Lower lobe of right lung (tissue), 2 donors: Measurements from ENCODE around the gene PTBP2. TPM values are rescaled to one million over a fixed set of nuclear protein-coding genes. Genes with fewer than 3 reads are reported as not detected.

Source experiments
- ATAC-seq, 2 donors: fragments of 200-7000 bp; cut with Tn5 transposase; one replicate each; pipeline ENCODE4 v1.9.1; 2020 to 2022; ENCODE audit warnings: mild to moderate bottlenecking in 2 of 2, moderate library complexity in 2 of 2
- DNase-seq: peaks from one replicate; pipeline ENCODE4 v3.0.0-alpha.2; 2020
- H3K27ac ChIP-seq: fragments of 200-600 bp; one replicate; pipeline ENCODE4 v1.8.0; 2022
- H3K27me3 ChIP-seq: fragments of 200-600 bp; one replicate; pipeline ENCODE4 v1.8.0; 2022; ENCODE audit warnings: low read depth
- H3K36me3 ChIP-seq: fragments of 200-600 bp; one replicate; pipeline ENCODE4 v1.8.0; 2022; ENCODE audit warnings: mild to moderate bottlenecking
- H3K4me1 ChIP-seq: fragments of 200-600 bp; one replicate; pipeline ENCODE4 v1.8.0; 2022
- H3K4me3 ChIP-seq: fragments of 200-600 bp; one replicate; pipeline ENCODE4 v1.8.0; 2022; ENCODE audit warnings: mild to moderate bottlenecking
- H3K9me3 ChIP-seq: fragments of 200-600 bp; one replicate; pipeline ENCODE4 v1.8.0; 2022
- CTCF ChIP-seq: fragments of 200-600 bp; IDR thresholded peaks from one replicate; pipeline ENCODE4 v1.8.0; 2022; ENCODE audit warnings: antibody characterized with exemption, mild to moderate bottlenecking
- intact Hi-C: fragments of 100-400 bp; cut with DNase I; formaldehyde crosslinking; loops from one replicate; pipeline ENCODE4 v1.11.0; 2022
- total RNA-seq: library from RNA; stranded (reverse); fragmentation: NEBNext Ultra II Directional; extraction: Animal tissue kit (Norgen Biotek cat#: 25700); gene quantifications from one replicate; pipeline ENCODE4 v1.2.1, GENCODE V29; 2021
- donor health status: DM: no; HTN: yes; CAD: no; lungs with severe emphysema.

The PTBP2 gene
- total RNA-seq, 1 donor from 2014 or later: 12.8 TPM

GRCh38 chr1:96688767-96689166 is 32.8 kb upstream of the PTBP2 start:
- Histone ChIP-seq H3K4me1 (no peaks in the 10 kb centered on the region), H3K36me3 (no peaks in the 10 kb centered on the region), H3K27me3 (no peaks in the 10 kb centered on the region), H3K9me3 (no peaks in the 10 kb centered on the region), H3K27ac (no peak overlapping the region), H3K4me3 (no peak overlapping the region)
- DNase-seq (no peak), ATAC-seq (peak in 1 of 2 donors; percentile 59)
- TF ChIP-seq CTCF: no peak
- intact Hi-C loops: no loop called here

DNA sequence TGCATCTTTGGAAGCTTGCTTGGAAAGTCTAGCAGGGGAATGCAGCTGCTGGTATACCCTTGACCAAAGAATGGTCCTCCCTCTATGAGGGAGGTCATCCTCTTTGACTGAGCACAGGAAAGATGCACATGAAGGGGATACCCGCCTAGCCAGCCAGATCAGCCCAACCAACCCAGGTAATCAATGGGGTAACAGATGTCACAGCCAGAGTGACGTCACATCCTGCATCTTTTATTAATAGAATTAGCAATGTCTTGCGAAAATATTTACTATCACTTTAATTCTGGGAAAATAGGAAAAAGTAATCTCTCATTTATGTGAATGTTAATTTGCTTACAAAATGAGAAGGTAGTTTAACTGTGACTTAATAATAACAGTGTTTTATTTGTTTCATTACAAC is 25.6 kb upstream of the PTBP2 start:
- DNase-seq (no peak), ATAC-seq (no peak)
- Histone ChIP-seq H3K9me3 (no peaks in the 10 kb centered on the region), H3K36me3 (no peaks in the 10 kb centered on the region), H3K4me1 (no peaks in the 10 kb centered on the region), H3K4me3 (no peak overlapping the region), H3K27ac (no peak overlapping the region), H3K27me3 (no peaks in the 10 kb centered on the region)
- intact Hi-C loops: no loop called here
- no peak for TF ChIP-seq CTCF

- DNase-seq (no peak), ATAC-seq (no peak)
- H3K4me3 ChIP-seq: no peak overlapping the region
- H3K9me3 ChIP-seq: no peaks in the 10 kb centered on the region
- no peak overlapping the region for H3K27ac ChIP-seq
- intact Hi-C loops: no loop called here
- H3K27me3 ChIP-seq: no peaks in the 10 kb centered on the region
- H3K36me3 ChIP-seq: no peaks in the 10 kb centered on the region
- no peak for TF ChIP-seq CTCF
- H3K4me1 ChIP-seq: no peaks in the 10 kb centered on the region
Observed at GRCh38 chr1:96698342-96698983, 23.1 kb upstream of the PTBP2 start.

GRCh38 chr1:96703186-96703585 is 18.4 kb upstream of the PTBP2 start:
- Histone ChIP-seq H3K36me3 (no peaks in the 10 kb centered on the region), H3K9me3 (no peaks in the 10 kb centered on the region), H3K27ac (no peak overlapping the region), H3K4me1 (no peaks in the 10 kb centered on the region), H3K27me3 (no peaks in the 10 kb centered on the region), H3K4me3 (no peak overlapping the region)
- no peak for ATAC-seq
- intact Hi-C loops: no loop called here
- DNase-seq: no peak
- no peak for TF ChIP-seq CTCF

DNA sequence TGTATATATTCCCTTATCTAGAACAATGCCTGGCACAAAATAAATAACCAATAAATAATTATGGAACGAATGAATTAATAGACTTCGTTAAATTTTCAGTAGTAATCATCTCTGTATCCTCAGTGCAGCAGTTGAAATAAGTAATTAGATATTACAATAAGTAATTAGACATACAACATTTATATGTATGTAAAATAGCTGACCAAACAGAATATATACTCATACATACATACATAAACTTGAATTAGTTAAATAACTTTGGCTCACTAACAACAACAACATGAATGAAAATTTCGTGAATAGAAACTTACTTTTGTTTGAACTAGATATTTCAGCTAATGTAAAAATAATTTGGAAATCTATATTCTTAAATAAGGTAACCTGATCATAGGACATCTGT is 14.6 kb upstream of the PTBP2 start:
- no peak for DNase-seq
- no peaks in the 10 kb centered on the region for H3K36me3 ChIP-seq
- ATAC-seq: no peak
- H3K4me3 ChIP-seq: no peak overlapping the region
- intact Hi-C loops: no loop called here
- H3K9me3 ChIP-seq: no peaks in the 10 kb centered on the region
- no peak for TF ChIP-seq CTCF
- no peaks in the 10 kb centered on the region for H3K4me1 ChIP-seq
- H3K27me3 ChIP-seq: no peaks in the 10 kb centered on the region
- H3K27ac ChIP-seq: no peak overlapping the region
